GM19035 (cell line): ENCODE data around the gene PAQR3.

Experiments used
- ATAC-seq: cut with Tn5 transposase; IDR thresholded peaks from one replicate; pipeline ENCODE4 v1.9.1; 2021; ENCODE audit not compliant: unreplicated experiment

The PAQR3 gene, protein sequence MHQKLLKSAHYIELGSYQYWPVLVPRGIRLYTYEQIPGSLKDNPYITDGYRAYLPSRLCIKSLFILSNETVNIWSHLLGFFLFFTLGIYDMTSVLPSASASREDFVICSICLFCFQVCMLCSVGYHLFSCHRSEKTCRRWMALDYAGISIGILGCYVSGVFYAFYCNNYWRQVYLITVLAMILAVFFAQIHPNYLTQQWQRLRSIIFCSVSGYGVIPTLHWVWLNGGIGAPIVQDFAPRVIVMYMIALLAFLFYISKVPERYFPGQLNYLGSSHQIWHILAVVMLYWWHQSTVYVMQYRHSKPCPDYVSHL

DNA sequence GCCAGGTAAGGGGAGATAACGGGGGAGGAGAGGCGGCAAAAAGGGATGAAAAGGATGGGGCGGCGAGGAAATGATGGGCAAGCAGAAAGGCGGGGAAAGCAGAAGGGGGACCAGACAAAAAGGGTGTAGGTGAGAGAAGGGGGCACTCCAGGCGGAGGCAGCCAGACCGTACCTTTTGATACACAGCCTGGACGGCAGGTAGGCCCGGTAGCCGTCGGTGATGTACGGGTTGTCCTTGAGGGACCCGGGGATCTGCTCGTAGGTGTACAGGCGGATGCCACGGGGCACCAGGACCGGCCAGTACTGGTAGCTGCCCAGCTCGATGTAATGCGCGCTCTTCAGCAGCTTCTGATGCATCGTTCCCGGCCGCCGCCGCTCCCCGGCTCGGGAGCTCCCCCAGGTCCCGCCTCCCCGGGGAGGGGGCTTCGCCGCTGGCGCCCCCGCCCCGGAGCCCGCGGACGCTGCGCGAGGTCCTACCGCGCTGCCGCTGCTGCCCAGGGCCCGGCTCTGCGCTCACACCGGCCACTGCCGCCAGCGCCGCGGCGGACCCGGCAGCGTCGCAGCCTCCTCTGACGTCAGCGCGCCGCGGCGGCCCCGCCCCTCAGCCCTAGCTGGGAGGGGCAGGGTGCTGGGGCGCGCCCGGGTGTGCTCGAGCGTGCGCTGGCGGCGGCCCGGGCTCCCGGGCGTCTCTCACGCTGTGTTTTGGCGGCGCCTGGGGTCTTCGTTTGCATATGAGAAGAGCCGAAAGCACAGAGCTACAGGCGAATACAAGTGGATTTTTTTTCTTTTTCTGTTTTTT lies at the start of gene PAQR3:
Gene PAQR3 (minus strand): TSS at position 571 of the 799 bp plus-strand sequence. CDS start 214 bp downstream, at position 357.
- ATAC-seq = peak; percentile 96

DNA sequence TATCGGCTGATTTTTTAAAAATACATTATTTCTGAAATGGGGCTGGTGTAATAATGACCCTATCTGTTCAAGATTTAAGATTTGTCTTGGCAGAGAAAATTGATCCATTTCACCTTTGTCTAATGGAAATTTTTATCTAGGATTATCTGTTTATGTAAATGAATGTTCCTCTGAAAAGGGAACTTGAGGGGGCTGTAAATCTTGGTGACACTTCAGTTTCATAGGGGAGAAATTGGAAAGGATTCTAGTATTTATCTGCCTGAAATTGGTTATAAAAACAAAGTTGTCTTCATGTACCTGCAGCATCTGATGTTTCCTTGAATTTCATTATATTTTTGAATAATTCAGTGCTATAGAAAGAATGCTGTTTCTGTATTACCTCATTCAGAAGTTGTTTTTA lies 48.4 kb upstream of the PAQR3 start:
- no peak for ATAC-seq

DNA sequence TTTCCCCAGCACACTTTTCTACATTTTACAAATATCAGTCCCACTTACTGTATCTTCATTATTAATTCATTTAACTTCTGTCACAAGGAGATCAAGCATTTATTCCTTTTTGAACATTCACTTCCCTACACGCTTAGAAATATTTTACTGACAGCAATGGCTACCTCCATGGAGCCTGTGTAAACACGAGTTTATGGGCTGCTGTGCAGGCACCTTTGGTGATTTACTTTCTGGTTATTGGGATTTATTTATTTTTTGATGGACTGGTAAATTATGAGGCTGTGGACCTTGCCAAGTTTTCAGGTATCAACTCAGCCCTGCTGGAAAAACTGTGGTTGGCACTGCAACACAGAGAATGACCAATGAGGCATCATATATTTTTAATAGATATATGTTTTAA lies 45.4 kb upstream of the PAQR3 start:
- ATAC-seq = no peak

DNA sequence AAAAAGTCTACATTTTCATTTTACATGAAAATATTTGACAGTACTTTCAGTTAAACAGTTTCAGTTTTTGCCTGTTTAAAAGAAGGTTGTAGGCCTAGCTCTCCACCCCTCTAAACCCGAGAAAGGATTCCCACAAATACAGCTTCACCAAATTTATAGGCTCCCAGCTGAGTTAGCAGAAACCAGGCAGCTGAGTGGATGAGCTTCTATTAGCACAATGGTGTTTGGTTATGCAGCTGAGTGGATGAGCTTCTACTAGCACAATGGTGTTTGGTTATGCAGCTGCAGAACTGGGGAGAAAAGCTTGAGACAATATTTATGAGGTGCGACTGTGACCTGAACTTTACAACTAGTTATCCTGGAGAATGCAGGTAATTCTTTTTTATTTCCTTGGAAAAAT lies 36.6 kb upstream of the PAQR3 start:
- no peak for ATAC-seq

DNA sequence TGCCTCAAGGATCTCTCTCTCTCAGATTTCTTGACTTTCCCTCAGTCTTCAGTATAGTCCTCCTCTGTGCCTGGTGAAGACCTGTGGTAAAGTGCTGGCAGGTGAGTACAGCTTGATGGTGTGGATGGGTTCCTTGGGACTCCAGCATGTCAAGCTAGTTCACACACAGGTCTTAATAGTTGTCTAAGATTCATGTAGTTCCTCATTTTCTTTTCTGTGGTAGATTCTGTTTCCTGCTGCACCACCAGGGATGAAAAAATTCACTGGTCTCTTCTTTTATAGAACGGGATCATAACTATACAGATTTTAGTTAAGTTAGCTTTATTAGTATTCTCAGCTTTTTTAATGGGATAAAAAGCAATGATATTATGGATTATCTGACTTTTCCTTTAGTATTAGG lies 32.5 kb upstream of the PAQR3 start:
- ATAC-seq = no peak

DNA sequence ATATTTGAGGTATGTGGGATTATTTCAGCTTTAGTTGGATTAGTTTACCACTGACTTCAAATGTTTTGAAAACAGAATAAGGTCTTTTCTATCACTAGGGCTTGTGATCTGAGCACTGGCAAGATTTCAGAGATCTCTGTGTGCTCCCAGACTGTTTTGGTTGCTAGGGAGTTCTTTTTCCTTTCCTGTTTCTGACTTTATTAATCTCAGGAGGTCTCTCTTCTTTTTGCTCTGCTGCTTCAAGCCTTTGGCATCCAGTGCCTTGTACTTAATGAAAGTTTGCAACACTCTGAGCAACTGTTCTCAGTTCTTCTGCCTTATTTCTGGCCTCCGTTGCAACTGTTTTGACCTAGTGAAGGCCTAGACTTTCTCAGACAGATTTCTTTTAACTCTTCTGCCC lies 32.1 kb upstream of the PAQR3 start:
- no peak for ATAC-seq

DNA sequence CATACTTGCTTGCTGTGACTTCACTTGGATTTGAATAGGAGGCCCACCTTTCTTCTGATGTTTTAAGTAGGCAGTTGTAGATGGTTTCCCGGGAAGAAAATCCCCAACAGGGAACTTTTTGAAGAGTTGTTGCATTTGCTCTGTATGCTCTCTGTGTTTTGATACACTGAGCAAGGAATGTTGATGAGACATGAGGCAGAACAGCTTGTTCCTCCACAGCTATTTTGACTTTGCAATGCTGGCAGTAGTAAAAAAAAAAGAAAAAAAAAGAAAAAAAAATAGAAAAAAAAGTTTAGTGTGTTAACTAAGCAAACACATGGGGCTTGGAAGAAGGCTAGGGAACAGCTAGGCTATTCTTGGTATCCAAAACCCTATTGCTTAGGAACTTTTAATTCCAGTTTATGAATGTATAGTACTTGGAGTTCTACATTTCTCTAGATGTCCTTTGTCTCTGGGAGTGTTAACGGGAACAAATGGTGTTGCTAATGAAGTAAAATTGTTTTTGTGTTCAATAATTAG lies 23.4 kb upstream of the PAQR3 start:
- no peak for ATAC-seq

DNA sequence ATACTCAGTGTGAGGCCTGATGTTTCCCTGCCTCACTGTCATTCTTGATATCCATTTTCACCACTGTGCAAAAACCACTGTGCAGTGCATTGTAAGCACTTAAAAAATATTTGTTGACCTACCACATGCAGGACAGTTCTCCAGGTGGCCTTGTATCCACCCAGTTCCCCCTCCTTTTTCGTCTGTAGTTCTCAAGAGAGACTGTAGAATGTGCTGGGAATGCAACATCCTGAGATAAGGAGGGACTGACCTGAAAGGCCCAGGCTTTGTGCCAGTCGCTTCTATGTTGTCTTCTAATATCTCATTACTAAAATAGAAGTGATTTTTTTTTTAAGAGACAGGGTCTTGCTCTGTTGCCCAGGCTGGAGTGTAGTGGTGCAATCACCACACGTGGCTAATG lies 21.7 kb upstream of the PAQR3 start:
- ATAC-seq = no peak

DNA sequence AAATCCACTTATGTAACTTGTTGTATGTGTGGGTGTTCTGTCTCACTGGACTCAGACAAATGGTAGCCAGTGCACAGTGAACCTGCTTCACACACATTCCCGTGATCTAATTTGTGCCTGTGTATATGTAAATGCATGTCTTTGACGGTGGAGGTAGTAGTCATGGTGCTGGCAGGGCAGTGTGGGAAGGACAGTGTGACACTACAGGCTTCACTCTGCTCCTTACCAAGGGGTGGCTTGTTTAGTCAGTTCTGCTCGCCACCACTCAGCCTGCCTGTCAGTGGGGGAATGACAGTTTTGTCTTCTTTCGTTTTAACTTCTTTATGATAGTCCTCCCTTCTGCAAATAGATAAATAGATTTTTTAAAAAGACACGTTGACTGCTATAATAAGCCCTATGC lies 17.7 kb upstream of the PAQR3 start:
- ATAC-seq = no peak

DNA sequence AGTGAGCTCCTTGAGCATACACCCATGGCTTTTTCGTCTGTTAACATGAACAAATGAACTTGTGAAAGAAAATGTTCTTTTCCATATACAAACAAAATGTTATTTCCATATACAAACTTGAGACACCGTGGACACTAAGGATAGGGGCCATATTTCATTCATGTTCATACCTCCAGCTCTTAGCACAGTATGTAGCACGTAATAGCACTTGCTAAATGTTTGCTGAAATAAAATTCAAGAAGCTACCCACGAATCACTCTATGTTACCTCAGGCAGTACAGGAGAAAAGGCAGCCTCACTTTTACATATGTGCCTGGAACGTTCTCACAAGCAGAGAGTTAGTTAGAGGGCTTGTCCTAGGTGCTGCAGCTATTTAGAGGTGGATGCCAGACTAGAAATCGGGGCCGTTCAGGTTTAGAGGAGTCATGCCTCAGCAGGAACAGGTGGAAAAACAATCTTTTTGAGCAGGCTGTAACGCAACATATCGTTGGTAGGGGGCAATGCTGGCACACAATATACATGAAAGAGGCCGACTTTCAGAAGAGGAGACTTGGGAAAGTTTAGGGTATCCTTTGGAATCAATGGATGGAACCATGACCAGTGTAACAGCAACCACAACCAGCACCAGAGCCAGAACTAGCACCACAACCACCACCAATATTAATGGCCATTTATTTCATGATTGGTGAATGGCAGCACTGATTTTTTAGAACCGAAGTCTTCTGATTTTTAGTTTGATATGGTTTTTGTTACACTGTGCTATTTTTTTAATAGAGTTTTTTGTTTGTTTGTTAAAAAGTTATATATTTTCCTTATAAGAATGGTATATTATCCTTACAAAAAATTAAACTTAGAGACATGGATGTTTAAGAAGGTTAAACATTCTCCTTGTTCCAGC lies 14.8 kb upstream of the PAQR3 start:
- no peak for ATAC-seq

DNA sequence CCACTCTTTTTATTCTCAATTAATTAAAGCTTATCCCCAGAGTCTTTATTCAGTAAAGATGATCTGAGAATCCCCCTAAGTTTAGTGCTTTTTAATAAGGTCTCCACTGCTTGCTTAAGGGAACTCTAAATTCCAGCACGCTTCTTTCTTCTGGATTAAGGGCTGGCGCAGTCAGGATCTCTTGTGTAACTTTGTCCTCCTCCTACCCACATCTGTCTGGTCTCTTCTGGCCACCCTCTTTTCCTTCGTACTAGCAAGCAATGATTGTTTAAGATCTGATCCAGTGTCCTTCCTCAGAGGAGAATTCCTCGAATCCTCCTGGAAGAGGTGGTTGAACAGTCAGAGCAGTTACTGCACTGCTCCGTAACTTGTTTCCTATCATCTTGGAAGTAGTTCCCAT lies 14.0 kb upstream of the PAQR3 start:
- no peak for ATAC-seq

DNA sequence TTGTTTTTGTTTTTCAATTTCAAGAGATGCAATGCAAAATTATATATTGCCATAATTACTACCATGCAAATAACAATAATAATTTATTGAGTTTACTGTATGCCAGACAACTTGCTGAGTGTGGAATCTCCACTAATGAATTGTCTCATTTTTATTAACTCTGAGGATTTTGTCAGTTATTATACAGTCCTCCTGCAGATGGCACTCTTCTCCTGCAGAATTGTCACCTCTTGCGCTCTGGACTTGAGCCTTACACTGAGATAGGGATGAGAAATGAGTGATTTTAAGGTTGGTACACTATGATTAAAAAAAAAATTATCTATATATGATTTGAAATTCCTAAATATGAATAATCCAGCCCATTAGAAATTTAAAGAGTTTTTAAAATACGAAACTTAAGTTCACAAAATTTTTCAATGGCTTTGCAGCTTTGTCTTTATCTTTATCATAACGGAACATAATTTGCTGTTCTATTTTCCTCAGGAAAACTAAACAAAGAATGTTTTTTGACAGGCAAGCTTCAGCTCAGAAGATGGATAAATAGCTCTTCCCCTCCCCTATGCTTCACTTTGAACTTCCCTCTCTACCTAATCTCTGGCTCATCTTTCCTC lies 12.7 kb upstream of the PAQR3 start:
- peak; percentile 82 for ATAC-seq

DNA sequence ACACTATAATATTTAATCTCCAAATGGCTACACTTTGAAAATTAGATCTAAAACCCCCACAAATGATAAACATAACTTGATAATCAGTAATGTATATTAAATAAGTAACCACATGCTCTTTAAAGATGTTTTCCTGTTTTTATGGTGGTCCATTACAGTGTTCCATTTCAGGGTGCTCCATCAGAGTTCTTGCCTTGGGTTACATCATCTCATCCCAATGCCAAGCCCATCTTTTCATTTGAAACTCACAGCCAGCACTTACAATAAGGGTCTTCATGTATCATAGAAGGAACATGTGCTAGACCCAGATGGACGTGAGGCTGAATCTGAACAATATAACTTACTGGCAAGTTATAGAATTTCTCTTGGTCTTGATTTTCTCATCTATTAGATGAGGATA lies 10.5 kb upstream of the PAQR3 start:
- ATAC-seq = no peak

DNA sequence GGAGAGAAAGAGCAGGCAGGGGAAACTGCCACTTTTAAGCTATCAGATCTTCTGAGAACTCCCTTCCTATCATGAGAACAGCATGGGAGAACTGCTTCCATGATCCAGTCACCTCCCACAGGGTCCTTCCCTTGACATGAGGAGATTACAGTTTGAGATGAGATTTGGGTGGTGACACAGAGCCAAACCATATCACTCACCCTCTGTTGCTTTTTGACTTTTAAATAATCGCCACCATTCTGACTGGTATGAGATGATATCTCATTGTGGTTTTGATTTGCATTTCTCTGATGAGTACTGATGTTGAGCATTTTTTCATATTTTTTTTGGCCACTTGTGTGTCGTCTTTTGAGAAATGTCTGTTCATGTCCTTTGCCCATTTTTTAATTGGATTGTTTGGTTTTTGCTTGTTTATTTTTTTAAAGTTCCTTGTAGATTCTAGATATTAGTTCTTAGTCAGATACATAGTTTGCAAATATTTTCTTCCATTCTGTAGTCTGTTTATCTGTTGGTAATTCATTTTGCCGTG lies 6.5 kb upstream of the PAQR3 start:
- no peak for ATAC-seq

DNA sequence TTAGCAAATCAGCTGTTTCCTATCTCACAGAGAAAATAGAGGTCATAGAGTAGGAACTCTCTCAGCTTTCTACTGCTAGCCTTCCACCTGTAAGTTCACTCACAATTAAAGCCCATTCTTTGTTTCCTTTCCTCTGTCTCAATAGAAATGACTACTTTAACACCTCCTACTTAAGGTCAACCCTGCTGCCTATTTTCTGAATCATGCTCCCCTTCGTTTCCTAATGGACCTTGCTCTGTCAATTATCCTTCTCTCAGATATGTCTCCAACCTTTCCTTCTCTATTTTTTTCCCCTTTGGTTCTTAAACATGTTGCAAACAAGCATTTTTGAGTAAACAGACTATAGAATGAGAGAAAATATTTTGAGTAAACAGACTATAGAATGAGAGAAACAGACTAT lies 5.1 kb upstream of the PAQR3 start:
- no peak for ATAC-seq

DNA sequence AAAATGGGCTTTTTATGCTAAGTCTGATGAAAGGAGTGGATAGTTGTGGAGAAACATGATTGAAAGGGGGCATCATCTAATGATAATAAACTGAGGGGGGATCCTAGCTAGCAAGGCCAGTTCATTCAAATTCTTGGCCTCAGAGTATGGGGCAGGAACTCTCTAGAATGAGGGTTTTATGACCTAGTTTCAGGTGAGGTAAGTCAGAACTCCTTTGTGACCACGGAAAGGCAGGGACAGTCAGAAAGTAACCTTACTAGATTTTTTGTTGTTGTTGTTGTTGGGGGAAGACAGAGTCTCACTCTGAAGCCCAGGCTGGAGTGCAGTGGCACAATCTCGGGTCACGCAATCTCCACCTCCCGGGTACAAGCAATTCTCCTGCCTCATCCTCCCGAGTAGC lies 1.5 kb upstream of the PAQR3 start:
- no peak for ATAC-seq

DNA sequence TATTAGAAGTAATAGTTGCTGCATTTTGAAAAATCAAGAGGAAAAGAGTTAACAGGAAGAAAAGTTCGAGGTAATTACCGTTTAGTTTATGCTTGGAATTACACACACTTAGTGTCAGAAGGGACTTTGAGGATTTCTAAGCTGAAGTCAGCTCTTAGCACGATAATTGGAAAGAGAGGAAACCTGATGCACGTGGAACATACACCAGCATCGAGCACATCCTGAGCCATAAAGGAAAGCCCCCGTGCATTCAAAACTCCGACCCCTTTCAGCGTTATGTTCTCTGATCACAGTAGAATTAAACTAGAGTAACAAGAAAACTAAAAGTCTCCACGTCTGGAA lies 400 bp upstream of the PAQR3 start:
- ATAC-seq = peak; percentile 33

DNA sequence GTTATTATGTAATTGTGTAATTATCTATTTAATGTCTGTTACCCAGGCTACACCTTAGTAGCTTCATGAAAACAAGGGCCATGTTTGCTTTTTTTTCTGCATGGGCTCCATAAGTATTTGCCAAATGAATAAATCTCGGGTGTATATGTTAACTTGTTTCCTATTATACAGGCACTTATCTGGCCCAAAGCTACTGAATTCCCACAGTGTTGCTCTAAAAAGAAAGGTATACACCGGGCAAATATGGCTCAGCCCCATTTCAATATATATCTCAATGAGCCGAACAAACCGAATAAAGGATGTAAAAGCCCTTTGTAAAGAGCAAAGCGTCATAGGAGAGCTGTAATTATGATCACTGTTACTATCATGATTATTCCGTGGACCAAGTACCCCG lies 767 bp downstream of the PAQR3 start:
- ATAC-seq = no peak

DNA sequence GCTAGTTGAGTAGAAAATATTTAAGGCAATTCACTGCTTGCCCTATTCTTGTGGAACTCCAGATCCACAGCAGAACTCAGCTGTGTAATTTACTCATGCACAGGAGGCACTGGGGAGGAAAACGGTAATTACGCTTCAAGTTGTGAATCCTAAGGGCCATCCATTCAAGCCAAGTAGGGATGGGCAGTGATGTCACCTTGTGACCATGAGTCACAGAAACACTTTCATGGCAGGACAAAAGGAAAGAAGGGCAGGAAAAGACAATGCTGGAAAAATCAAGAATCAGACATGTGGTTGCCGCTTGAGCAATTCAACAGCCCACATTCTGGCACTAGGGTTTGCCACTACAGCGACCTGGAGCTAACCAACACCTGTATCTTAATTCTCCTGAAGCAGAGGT lies 1.4 kb downstream of the PAQR3 start:
- ATAC-seq = no peak

DNA sequence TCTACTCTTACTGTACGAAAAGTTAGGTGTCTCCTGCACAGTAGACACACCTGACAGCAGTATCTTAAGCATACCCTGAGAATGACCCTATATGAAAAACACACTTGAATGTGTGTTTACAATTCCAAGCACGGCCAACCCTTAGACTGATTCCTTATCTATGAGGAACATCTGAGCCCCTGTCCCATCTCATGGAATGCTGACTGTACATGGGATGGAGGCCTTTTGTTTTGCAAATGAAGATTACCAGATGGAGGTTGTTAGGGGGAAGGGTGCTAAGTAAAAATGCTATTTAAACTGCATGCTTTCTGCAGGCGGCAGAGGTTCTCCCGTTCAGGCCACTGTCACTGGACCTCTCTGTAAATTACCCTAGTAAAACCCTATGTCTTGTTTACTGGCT lies 2.2 kb downstream of the PAQR3 start:
- no peak for ATAC-seq
